H9 (cell line): Measurements from ENCODE around the gene LHFPL2. TPM values are rescaled to one million over a fixed set of nuclear protein-coding genes. Genes with fewer than 3 reads are reported as not detected.

ENCODE experiments used
- DNase-seq: peaks from one replicate; pipeline ENCODE4 v3.0.0-alpha.2; 2017
- H2AFZ ChIP-seq: one replicate; pipeline ENCODE4 v1.6.1; 2013; ENCODE audit warnings: mild to moderate bottlenecking, low read length, control low read depth, moderate library complexity
- H2AK5ac ChIP-seq: 2 replicates; pipeline ENCODE4 v1.6.1; 2013; ENCODE audit warnings: low read length, control low read depth, mixed read lengths; ENCODE audit not compliant: insufficient read length
- H2BK120ac ChIP-seq: one replicate; pipeline ENCODE4 v1.6.1; 2013; ENCODE audit warnings: low read depth, mild to moderate bottlenecking, low read length, control low read depth, inconsistent platforms; ENCODE audit not compliant: poor library complexity, severe bottlenecking
- H2BK12ac ChIP-seq: 2 replicates; pipeline ENCODE4 v1.6.1; 2013; ENCODE audit warnings: low read length, control low read depth, mixed read lengths, low read depth; ENCODE audit not compliant: insufficient read length
- H2BK15ac ChIP-seq: 2 replicates; pipeline ENCODE4 v1.6.1; 2013; ENCODE audit warnings: low read depth, low read length, control low read depth
- H2BK20ac ChIP-seq: one replicate; pipeline ENCODE4 v1.6.1; 2013; ENCODE audit warnings: low read depth, mild to moderate bottlenecking, low read length, control low read depth, inconsistent platforms; ENCODE audit not compliant: poor library complexity, severe bottlenecking
- H2BK5ac ChIP-seq: 2 replicates; pipeline ENCODE4 v1.6.1; 2013; ENCODE audit warnings: low read length, control low read depth, mixed read lengths; ENCODE audit not compliant: insufficient read length
- H3K14ac ChIP-seq: 2 replicates; pipeline ENCODE4 v1.6.1; 2013; ENCODE audit warnings: low read length, control low read depth; ENCODE audit not compliant: insufficient read depth
- H3K18ac ChIP-seq: 2 replicates; pipeline ENCODE4 v1.6.1; 2013; ENCODE audit warnings: low read depth, mild to moderate bottlenecking, mixed read lengths, low read length, control low read depth; ENCODE audit not compliant: insufficient read length
- H3K23ac ChIP-seq: 2 replicates; pipeline ENCODE4 v1.6.1; 2013; ENCODE audit warnings: low read length, control low read depth, mixed read lengths, low read depth; ENCODE audit not compliant: insufficient read length
- H3K23me2 ChIP-seq: 2 replicates; pipeline ENCODE4 v1.6.1; 2013; ENCODE audit warnings: low read depth, mild to moderate bottlenecking, mixed read lengths, low read length, control low read depth; ENCODE audit not compliant: insufficient read length, poor library complexity, severe bottlenecking
- H3K27ac ChIP-seq: 2 replicates; pipeline ENCODE4 v1.5.1; 2013; ENCODE audit warnings: low read length, control low read depth, mixed read lengths, low read depth; ENCODE audit not compliant: insufficient read length
- H3K27me3 ChIP-seq: 2 replicates; pipeline ENCODE4 v1.6.1; 2013; ENCODE audit warnings: low read length, control low read depth, inconsistent platforms; ENCODE audit not compliant: insufficient read depth
- H3K4ac ChIP-seq: 2 replicates; pipeline ENCODE4 v1.6.1; 2013; ENCODE audit warnings: low read depth, mild to moderate bottlenecking, control low read depth, inconsistent platforms, low read length, moderate library complexity
- H3K4me1 ChIP-seq: 2 replicates; pipeline ENCODE4 v1.6.1; 2013; ENCODE audit warnings: low read length, control low read depth, inconsistent platforms; ENCODE audit not compliant: insufficient read depth
- H3K4me2 ChIP-seq: 2 replicates; pipeline ENCODE4 v1.6.1; 2013; ENCODE audit warnings: low read length, control low read depth, mixed read lengths; ENCODE audit not compliant: insufficient read length, insufficient read depth
- H3K56ac ChIP-seq: 2 replicates; pipeline ENCODE4 v1.6.1; 2013; ENCODE audit warnings: low read depth, mild to moderate bottlenecking, mixed read lengths, low read length, control low read depth; ENCODE audit not compliant: insufficient read length
- H3K79me1 ChIP-seq: 2 replicates; pipeline ENCODE4 v1.6.1; 2013; ENCODE audit warnings: low read depth, mild to moderate bottlenecking, moderate library complexity, low read length, control low read depth, inconsistent platforms; ENCODE audit not compliant: insufficient read depth, poor library complexity, severe bottlenecking
- H3K79me2 ChIP-seq: 2 replicates; pipeline ENCODE4 v1.6.1; 2013; ENCODE audit warnings: low read length, control low read depth, inconsistent platforms; ENCODE audit not compliant: insufficient read depth
- H3K9ac ChIP-seq: 2 replicates; pipeline ENCODE4 v1.6.1; 2013; ENCODE audit warnings: low read length, control low read depth, mixed read lengths; ENCODE audit not compliant: insufficient read length; ENCODE audit errors: extremely low read depth
- H3K9me3 ChIP-seq: one replicate; pipeline ENCODE4 v1.6.1; 2013; ENCODE audit warnings: low read depth, low read length, inconsistent platforms; ENCODE audit not compliant: control insufficient read depth
- H3T11ph ChIP-seq: one replicate; pipeline ENCODE4 v1.6.1; 2013; ENCODE audit warnings: mild to moderate bottlenecking, low read length, control low read depth, inconsistent platforms
- H4K20me1 ChIP-seq: one replicate; pipeline ENCODE4 v1.6.1; 2013; ENCODE audit not compliant: control insufficient read depth, insufficient read length, insufficient read depth
- H4K5ac ChIP-seq: 2 replicates; pipeline ENCODE4 v1.6.1; 2013; ENCODE audit warnings: low read depth, mild to moderate bottlenecking, mixed read lengths, low read length, control low read depth; ENCODE audit not compliant: insufficient read length
- H4K8ac ChIP-seq: replicated peaks from 2 replicates; pipeline ENCODE4 v1.6.1; 2013; ENCODE audit warnings: low read length, control low read depth, mixed read lengths, low read depth; ENCODE audit not compliant: insufficient read length
- H4K91ac ChIP-seq: 2 replicates; pipeline ENCODE4 v1.6.1; 2013; ENCODE audit warnings: low read depth, mild to moderate bottlenecking, moderate library complexity, mixed read lengths, low read length, control low read depth; ENCODE audit not compliant: insufficient read length
- H3K27ac Mint-ChIP-seq, 3 experiments: 2 replicates in 2 of 3; 3 replicates in 1 of 3; pipeline ENCODE4 v1.8.0; 2020 to 2021; ENCODE audit warnings: mixed read lengths in 3 of 3, mild to moderate bottlenecking in 1 of 3, moderate library complexity in 1 of 3
- H3K27me3 Mint-ChIP-seq: 2 replicates; pipeline ENCODE4 v1.8.0; 2021; ENCODE audit warnings: low read depth, mild to moderate bottlenecking, moderate library complexity, mixed read lengths
- H3K36me3 Mint-ChIP-seq, 3 experiments: 2 replicates in 2 of 3; 3 replicates in 1 of 3; pipeline ENCODE4 v1.8.0; 2020 to 2021; ENCODE audit warnings: low read depth in 3 of 3, mixed read lengths in 3 of 3; ENCODE audit not compliant: insufficient read depth in 1 of 3
- H3K4me1 Mint-ChIP-seq, 2 experiments: 2 replicates each; pipeline ENCODE4 v1.8.0; 2020; ENCODE audit warnings: mixed read lengths in 2 of 2
- H3K4me3 Mint-ChIP-seq, 2 experiments: 2 replicates in 1 of 2; 3 replicates in 1 of 2; pipeline ENCODE4 v1.8.0; 2020 to 2021; ENCODE audit warnings: mild to moderate bottlenecking in 2 of 2, mixed read lengths in 2 of 2, moderate library complexity in 1 of 2
- H3K9me3 Mint-ChIP-seq, 2 experiments: 2 replicates in 1 of 2; 3 replicates in 1 of 2; pipeline ENCODE4 v1.8.0; 2020; ENCODE audit warnings: mild to moderate bottlenecking in 2 of 2, mixed read lengths in 2 of 2, moderate library complexity in 1 of 2
- CTCF ChIP-seq: fragments of 200-600 bp; sonication (generic); conservative IDR thresholded peaks from 3 replicates; pipeline ENCODE4 v1.8.0; 2021; ENCODE audit warnings: antibody characterized with exemption, mild to moderate bottlenecking
- total RNA-seq: library from RNA; stranded (reverse); gene quantifications from 2 replicates; pipeline ENCODE4 v1.2.1, GENCODE V29; 2021

LHFPL2 gene
- total RNA-seq, 1 experiment from 2014 or later: 26.3 TPM

- Histone ChIP-seq H3T11ph (no peak overlapping the region), H2BK15ac (no peak overlapping the region), H3K9ac (no peak overlapping the region), H3K14ac (no peak overlapping the region), H2AFZ (no peak overlapping the region), H4K91ac (no peak overlapping the region), H3K27me3 (no peaks in the 10 kb centered on the region), H4K8ac (no peak overlapping the region), H3K18ac (no peak overlapping the region), H3K23ac (no peak overlapping the region), H2AK5ac (no peak overlapping the region), H4K20me1 (no peaks in the 10 kb centered on the region), H2BK5ac (no peak overlapping the region), H3K4me2 (no peak overlapping the region), H3K79me1 (peaks cover 3% of the 10 kb centered on the region), H3K27ac (no peak overlapping the region), H4K5ac (no peak overlapping the region), H3K56ac (no peak overlapping the region), H3K9me3 (no peaks in the 10 kb centered on the region), H2BK20ac (no peak overlapping the region), H2BK12ac (no peak overlapping the region), H3K4ac (no peak overlapping the region), H3K23me2 (no peaks in the 10 kb centered on the region), H3K4me1 (peaks cover 7% of the 10 kb centered on the region; the same call in 1 of the 2 replicates), H3K79me2 (0 out of 2 replicates have a peak, but pooled peaks cover 2% of the 10 kb centered on the region), H2BK120ac (no peak overlapping the region)
- no peak for TF ChIP-seq CTCF
- Mint-ChIP-seq H3K27ac (peak overlapping the region in 1 of 3 experiments; percentile 16; a peak in 3 of 7 replicates), H3K4me3 (no peak overlapping the region), H3K36me3 (peaks cover 13 to 22% (median 17%) of the 10 kb centered on the region in 3 experiments), H3K9me3 (no peaks in the 10 kb centered on the region), H3K27me3 (no peaks in the 10 kb centered on the region), H3K4me1 (peaks cover 23 to 29% of the 10 kb centered on the region in 2 experiments)
- DNase-seq: no peak
Observed at GRCh38 chr5:78607864-78608263, 40.7 kb downstream of the LHFPL2 start.
